Subcutaneous abdominal adipose tissue (tissue), 5 donors: ENCODE data around the gene MAP4K2.
A peak's percentile ranks its signal among the peaks of the same experiment; 100 is the strongest.

Experiments used
- H3K27ac ChIP-seq: one replicate; pipeline ENCODE4 v1.7.0; 2013; ENCODE audit warnings: low read depth, mild to moderate bottlenecking, inconsistent platforms, low read length, moderate library complexity
- H3K27me3 ChIP-seq, 5 donors: one replicate each; pipeline ENCODE4 v1.7.0; 2013; ENCODE audit warnings: low read length in 5 of 5, inconsistent platforms in 1 of 5; ENCODE audit not compliant: control insufficient read depth in 5 of 5, insufficient read depth in 4 of 5
- H3K36me3 ChIP-seq, 5 donors: one replicate each; pipeline ENCODE4 v1.7.0; 2013; ENCODE audit warnings: low read length in 5 of 5; ENCODE audit not compliant: control insufficient read depth in 5 of 5, insufficient read depth in 5 of 5
- H3K4me1 ChIP-seq, 5 donors: one replicate each; pipeline ENCODE4 v1.7.0; 2013; ENCODE audit warnings: low read length in 5 of 5, mild to moderate bottlenecking in 3 of 5, moderate library complexity in 1 of 5; ENCODE audit not compliant: control insufficient read depth in 5 of 5, insufficient read depth in 5 of 5
- H3K4me3 ChIP-seq, 5 donors: one replicate each; pipeline ENCODE4 v1.7.0; 2013; ENCODE audit warnings: low read length in 5 of 5, low read depth in 1 of 5
- H3K9ac ChIP-seq, 5 donors: one replicate each; pipeline ENCODE4 v1.7.0; 2013; ENCODE audit warnings: low read length in 5 of 5, mild to moderate bottlenecking in 4 of 5, moderate library complexity in 3 of 5
- H3K9me3 ChIP-seq, 5 donors: one replicate each; pipeline ENCODE4 v1.7.0; 2013; ENCODE audit warnings: low read length in 5 of 5; ENCODE audit not compliant: control insufficient read depth in 5 of 5
- donor health status: healthy.
- donor health status: healthy.
- donor health status: healthy.
- donor health status: healthy.
- donor health status: healthy.

Gene MAP4K2

DNA sequence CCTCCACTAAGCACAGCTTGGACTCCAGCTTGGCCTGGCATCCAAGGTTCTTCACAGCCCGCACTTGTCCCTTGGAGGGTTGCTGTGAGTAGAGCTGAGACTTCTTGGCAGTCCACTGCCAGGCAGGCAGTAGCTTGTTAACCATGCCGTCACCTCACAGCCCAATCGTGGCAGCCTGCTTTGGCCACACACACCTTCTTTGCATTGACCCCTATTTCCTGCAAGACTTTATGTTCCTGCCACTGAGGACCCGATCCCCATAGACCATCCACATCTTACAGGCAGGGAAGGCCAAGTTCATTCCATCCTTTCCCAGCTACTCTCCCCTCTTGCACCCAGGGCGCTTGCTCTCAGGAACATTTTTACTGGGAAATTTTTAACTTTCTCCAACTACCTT is 40.7 kb downstream of the MAP4K2 start:
- no peaks in the 10 kb centered on the region for H3K27me3 ChIP-seq
- H3K9ac ChIP-seq, result peak overlapping the region in 1 of 5 donors; percentile 31
- no peak overlapping the region for H3K27ac ChIP-seq
- peaks cover 9 to 56% (median 54%) of the 10 kb centered on the region in 5 donors for H3K4me1 ChIP-seq
- H3K4me3 ChIP-seq, result no peak overlapping the region
- no peaks in the 10 kb centered on the region for H3K9me3 ChIP-seq
- H3K36me3 ChIP-seq, result peaks cover 0 to 50% (median 47%) of the 10 kb centered on the region in 5 donors

DNA sequence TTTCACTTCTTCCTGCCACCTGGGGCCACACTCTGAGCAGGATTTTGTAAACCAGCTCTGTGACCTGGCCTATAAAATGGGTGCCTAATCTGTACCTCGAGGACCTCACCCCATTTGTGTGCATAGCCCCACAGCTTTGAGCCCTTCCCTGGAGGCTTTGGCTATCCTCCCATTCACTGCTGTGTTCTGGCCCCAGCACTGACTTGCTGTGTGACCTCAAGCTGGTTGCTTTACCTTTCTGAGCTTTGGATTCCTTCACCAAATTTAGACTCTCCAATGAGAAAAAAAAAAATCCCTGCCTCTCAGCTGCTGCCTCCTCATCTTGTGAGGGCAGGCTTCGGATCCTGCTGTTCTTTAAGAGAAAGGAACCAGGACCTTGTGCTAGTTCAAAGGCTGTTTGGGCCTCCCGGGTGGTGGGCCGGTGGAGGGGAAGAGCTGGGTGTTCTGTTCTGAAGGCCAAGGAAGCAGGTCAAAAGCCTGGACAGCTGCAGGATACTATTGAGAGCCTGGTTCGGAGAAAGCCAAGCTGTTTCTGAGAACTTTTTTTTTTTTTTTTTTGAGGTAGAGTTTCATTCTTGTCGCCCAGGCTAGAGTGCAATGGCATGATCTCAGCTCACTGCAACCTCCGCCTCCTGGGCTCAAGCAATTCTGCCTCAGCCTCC is 42.1 kb downstream of the MAP4K2 start:
- H3K4me1 ChIP-seq, result peaks cover 9 to 56% (median 54%) of the 10 kb centered on the region in 5 donors
- H3K9ac ChIP-seq, result no peak overlapping the region
- no peaks in the 10 kb centered on the region for H3K27me3 ChIP-seq
- H3K4me3 ChIP-seq, result no peak overlapping the region
- no peak overlapping the region for H3K27ac ChIP-seq
- no peaks in the 10 kb centered on the region for H3K9me3 ChIP-seq
- peaks cover 0 to 38% (median 34%) of the 10 kb centered on the region in 5 donors for H3K36me3 ChIP-seq

DNA sequence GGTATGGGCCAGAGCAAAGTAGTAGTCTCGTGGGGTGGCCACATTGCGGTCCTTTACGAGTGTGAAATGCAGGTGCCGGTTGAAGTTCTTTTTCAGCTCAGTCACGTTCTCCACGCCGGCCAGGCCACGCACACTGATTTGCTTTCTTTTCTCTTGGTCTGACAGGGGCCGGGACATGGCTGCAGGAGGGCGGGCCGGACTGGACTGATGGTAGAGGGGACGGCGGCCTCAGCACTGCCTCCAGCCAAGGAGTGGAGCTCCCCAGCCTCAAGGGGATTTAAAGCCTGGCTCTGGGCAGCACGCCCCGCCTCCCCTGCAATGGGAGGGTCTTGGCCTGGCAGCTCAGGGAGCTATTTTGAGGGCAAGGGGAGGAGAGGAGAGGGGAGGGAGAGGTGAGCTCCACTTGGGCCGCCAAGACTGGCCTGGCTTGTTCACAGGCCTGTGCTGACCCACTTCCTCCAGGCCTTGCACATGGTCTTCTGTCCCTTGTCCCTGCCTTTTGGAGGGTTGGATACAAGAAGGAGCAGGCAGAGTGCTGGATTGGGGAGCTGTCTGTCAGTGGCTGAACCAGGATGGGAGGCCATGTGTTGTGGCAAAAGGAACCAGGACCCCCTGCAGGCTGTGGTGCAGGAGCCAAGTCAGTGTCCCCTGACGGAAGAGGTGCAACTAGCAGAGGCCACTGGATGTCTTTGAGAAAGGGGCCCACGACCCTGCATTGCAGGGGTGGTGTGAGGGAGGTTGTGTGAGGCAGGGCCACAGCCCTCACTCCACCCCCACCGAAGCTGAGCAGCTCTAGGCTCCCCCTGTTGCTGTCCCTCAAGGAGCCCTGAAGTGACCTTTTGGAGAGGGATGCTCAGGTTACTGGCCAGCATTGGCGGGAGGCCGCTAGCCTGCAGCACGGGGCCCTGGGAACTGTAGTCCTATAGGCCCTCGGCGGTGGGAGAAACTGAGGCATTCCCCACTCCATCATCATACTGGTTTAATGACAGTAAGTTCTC is 43.0 kb downstream of the MAP4K2 start, which contains the start of gene PYGM:
TSS of gene PYGM (minus strand) at position 253 of the 998 bp plus-strand sequence. CDS start at position 177, 76 bp downstream.
- Histone ChIP-seq H3K4me3 (peak within 1 kb of the TSS; percentile 24 to 53 (median 44)), H3K27ac (peak within 1 kb of the TSS; percentile 37), H3K4me1 (peaks cover 9 to 56% (median 54%) of the 10 kb centered on the region in 5 donors), H3K36me3 (peaks cover 0 to 30% (median 26%) of the 10 kb centered on the region in 5 donors), H3K9me3 (no peaks in the 10 kb centered on the region), H3K27me3 (no peaks in the 10 kb centered on the region), H3K9ac (peak within 1 kb of the TSS in 2 of 5 donors; percentile 16 to 56)

DNA sequence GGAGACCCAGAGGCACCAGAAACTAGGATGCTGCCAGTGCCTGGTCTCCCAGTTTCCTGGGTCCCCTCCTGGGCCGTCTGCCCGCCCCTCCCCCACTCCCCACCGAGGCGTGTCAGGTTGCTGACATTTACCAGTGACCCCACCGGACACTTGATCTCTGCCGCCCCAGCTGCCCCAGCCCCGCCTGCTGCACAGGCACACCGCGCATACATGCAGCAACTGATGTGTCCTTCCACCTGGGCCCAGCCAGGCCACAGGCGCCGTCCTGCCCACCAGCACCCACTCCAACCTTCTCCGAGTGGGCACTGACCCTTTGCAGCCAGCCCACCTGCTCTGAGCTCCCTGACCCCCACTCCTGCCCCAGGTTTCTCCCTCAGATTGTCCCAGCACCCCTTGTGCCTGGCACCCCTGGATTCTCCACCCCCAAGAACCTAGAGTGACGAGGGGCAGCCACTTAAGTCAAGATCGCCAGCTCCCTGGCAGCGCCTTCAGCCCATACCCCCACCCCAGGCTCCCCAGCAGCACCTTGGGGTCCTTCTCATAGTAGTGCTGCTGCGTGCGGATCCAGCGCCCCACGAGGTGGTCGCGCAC is 43.8 kb downstream of the MAP4K2 start:
- peak overlapping the region; percentile 37 for H3K27ac ChIP-seq
- peaks cover 9 to 55% (median 53%) of the 10 kb centered on the region in 5 donors for H3K4me1 ChIP-seq

DNA sequence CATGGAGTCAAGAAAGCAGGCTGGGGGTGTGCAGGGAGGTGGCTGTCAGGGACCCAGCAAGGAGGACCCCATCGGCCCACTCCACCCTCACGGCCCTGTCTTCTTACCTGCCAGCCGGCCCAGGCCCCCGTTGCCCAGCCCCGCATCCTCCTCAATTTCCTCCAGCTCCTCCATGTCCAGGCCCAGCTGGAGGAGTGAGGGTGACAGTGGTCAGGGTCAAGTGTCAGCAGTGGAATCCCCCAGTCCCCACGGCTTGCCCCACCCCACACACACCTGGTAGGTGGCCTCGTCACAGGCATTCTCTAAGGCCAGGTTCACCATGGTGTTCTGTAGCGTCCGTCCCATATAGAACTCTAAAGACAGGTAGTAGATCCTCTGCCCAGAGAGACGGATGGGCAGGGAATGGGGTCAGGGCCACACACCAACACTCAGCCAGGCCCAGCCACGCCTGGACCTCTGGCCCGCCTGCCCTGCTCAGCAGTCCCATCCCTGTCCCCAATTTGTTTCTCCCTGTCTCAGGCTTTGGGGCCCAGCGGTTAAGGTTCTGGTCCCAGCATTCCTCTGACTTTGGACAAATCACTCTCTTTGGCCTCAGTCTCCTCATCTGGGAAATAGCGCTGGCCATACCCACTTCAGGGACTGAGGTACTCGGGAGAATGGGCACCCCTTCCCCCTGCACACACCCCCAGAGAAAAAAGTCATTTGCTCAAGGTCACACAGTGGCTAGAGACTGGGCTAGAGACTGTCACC is 44.5 kb downstream of the MAP4K2 start:
- no peak overlapping the region for H3K4me3 ChIP-seq
- peak overlapping the region in 1 of 5 donors; percentile 56 for H3K9ac ChIP-seq
- H3K27me3 ChIP-seq, result no peaks in the 10 kb centered on the region
- peaks cover 0 to 15% (median 10%) of the 10 kb centered on the region in 5 donors for H3K36me3 ChIP-seq
- H3K4me1 ChIP-seq, result peaks cover 9 to 48% (median 45%) of the 10 kb centered on the region in 5 donors
- H3K27ac ChIP-seq, result no peak overlapping the region
- no peaks in the 10 kb centered on the region for H3K9me3 ChIP-seq

More for the DNA sequence above, 43.8 kb downstream of the MAP4K2 start:
- Histone ChIP-seq H3K9me3 (no peaks in the 10 kb centered on the region), H3K36me3 (peaks cover 0 to 22% (median 18%) of the 10 kb centered on the region in 5 donors), H3K9ac (peak overlapping the region in 2 of 5 donors; percentile 16 to 56), H3K4me3 (peak overlapping the region; percentile 24 to 53 (median 44)), H3K27me3 (no peaks in the 10 kb centered on the region)

DNA sequence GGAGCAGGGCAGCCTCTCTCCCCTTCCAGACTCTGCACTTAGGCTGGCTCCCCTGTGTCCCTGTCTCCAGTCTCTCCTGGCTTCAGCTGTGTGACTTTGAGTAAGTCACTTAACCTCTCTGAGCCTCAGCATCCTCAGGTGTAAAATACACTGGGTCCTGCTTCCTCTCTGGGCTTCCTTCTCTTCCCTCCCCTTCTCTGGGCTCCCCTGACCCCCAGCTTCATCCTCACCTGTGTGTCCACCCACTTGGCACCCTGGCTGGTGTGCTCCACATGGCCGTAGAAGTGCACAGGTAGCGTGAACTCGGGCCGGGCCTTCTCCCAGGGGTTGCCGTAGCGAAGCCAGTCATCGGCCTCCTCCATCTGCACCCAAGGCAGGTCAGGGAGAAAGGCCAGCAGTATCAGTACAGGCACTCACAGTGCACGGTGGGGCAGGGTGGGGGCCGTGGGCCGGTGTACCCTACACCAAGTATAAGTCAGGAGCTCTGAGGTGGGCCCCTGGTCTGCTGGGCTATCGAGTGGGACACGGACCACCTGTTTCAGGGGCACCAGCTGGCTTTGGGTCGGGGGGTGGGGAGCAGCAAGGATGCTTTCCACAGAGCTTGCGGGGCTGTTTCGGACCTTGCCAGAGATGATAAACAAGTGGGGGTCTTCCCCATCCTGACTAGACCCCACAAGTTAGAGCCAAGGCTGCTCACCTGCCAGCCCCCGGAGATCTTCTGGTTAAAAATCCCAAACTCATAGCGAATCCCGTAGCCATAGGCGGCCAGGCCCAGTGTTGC is 45.3 kb downstream of the MAP4K2 start:
- H3K4me3 ChIP-seq, result no peak overlapping the region
- peaks cover 6 to 40% (median 38%) of the 10 kb centered on the region in 5 donors for H3K4me1 ChIP-seq
- no peak overlapping the region for H3K27ac ChIP-seq
- peaks cover 0 to 10% (median 5%) of the 10 kb centered on the region in 5 donors for H3K36me3 ChIP-seq
- no peaks in the 10 kb centered on the region for H3K9me3 ChIP-seq
- H3K9ac ChIP-seq, result no peak overlapping the region
- H3K27me3 ChIP-seq, result no peaks in the 10 kb centered on the region

DNA sequence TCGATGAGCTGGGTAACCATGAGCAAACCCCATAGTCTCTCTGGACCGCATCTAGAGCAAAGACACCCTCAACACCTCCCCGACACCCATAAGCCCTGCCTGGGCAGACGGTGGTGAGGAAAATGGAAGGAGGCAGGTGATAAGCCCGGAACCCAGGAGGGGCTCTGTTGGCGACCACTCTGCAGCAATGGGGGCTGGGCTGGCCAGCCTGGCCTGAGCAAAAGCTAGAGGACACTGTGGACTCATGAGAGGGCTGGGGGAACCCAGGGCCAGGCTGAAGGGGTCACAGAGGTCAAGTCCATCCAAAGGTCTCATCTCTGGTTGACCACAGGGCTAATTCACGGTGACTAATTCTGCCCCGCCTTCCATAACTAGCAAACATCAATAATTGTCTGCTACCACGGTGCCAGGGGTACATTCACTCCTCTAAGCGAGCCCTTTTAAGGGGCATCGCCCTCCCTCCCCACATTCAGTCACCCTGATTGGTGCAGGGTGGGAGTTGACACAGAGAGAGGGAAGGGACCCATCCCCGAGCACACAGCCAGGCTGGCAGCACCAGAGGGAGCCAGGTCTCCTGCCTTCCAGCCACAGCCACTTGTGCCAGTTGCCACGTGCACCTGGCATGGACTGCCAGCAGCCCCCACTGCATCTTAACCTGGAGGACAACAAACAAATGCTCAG is 47.2 kb downstream of the MAP4K2 start:
- H3K27me3 ChIP-seq, result no peaks in the 10 kb centered on the region
- H3K4me3 ChIP-seq, result no peak overlapping the region
- peaks cover 6 to 23% (median 21%) of the 10 kb centered on the region in 5 donors for H3K4me1 ChIP-seq
- peaks cover 0 to 21% (median 10%) of the 10 kb centered on the region in 5 donors for H3K36me3 ChIP-seq
- no peak overlapping the region for H3K27ac ChIP-seq
- no peak overlapping the region for H3K9ac ChIP-seq
- no peaks in the 10 kb centered on the region for H3K9me3 ChIP-seq

DNA sequence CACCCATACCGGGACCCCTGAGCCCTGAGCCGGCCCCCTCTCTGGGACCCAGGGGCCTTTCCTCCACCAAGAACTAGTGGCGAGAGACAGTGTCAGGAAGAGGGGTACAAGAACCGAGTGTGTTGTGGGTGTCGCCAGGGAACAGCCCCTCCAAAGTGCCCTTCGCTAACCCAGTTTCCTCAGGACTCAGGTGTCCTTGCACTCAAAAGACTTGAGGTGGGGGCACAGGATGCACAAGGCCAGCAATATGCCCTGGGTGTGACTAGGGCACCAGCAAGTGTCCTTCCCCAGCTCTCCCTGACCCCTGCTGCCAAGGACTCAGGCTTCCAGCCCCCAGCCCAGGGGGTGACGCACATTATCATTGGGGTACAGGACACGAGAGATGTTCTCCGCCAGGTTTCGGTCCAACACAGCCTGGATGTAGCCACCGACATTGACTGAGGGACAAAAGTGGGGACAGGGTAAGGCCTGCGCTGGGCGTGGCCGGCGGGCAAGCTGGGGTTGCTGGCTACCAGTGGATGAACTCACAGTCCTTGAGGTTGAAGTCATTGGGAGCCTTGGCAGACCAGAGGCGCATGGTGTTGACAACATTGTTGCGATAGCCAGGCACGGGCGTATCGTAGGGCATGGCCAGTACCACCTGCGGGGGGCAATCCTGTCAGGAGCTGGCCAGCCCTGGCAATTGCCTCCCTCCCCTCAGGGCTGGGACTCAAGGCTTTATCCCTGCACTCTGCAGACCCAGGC is 47.9 kb downstream of the MAP4K2 start:
- Histone ChIP-seq H3K9ac (no peak overlapping the region), H3K27ac (no peak overlapping the region), H3K4me3 (no peak overlapping the region), H3K36me3 (peaks cover 0 to 26% (median 14%) of the 10 kb centered on the region in 5 donors), H3K27me3 (no peaks in the 10 kb centered on the region), H3K9me3 (no peaks in the 10 kb centered on the region), H3K4me1 (peaks cover 2 to 16% (median 13%) of the 10 kb centered on the region in 5 donors)
